Lower leg skin (tissue), 4 donors: Measurements from ENCODE around the gene SUCLA2. TPM values are rescaled to one million over a fixed set of nuclear protein-coding genes. Genes with fewer than 3 reads are reported as not detected.

Experiments used
- DNase-seq, 2 donors: peaks; one replicate each; pipeline ENCODE4 v3.0.0-alpha.2; 2019; ENCODE audit warnings: low spot score in 2 of 2
- H3K4me3 ChIP-seq: fragments of 200-600 bp; sonication (generic); 2 replicates; pipeline ENCODE4 v1.5.1; 2017; ENCODE audit warnings: mild to moderate bottlenecking, low read depth; ENCODE audit not compliant: poor library complexity, severe bottlenecking
- CTCF ChIP-seq, 3 donors: fragments of 450-650 bp; IDR thresholded peaks; one replicate each; pipeline ENCODE4 v1.5.1; 2016; ENCODE audit warnings: antibody characterized with exemption in 3 of 3, mild to moderate bottlenecking in 3 of 3, moderate library complexity in 2 of 3
- POLR2A ChIP-seq, 2 donors: fragments of 450-650 bp; IDR thresholded peaks; one replicate each; pipeline ENCODE4 v1.6.1; 2016 to 2017; ENCODE audit warnings: antibody characterized with exemption in 2 of 2, mild to moderate bottlenecking in 1 of 2, moderate library complexity in 1 of 2
- WGBS, 2 donors: methylation state at CpG; one replicate each; pipeline ENCODE4 v1.1.5; 2018; 5-methylcytosine and 5-hydroxymethylcytosine counted together
- intact Hi-C: fragments of 100-400 bp; cut with DNase I; formaldehyde crosslinking; loops from one replicate; pipeline ENCODE4 v1.15.0; 2023; ENCODE audit warnings: low total_unique reads
- total RNA-seq, 4 donors: library from RNA; depleted of rRNA; stranded (reverse); fragments of >200 nt; gene quantifications; one replicate each; pipeline ENCODE4 v1.1.0, GENCODE V29; 2016

SUCLA2 gene
- total RNA-seq, 4 donors from 2014 or later: 27.4 to 39.3 (median 35.4) TPM

GRCh38 chr13:48019796-48020195 is 18.7 kb upstream of the SUCLA2 start:
- DNase-seq: no peak
- H3K4me3 ChIP-seq: no peak overlapping the region
- TF ChIP-seq CTCF (IDR thresholded peaks at IDR 0.05): no peak
- TF ChIP-seq POLR2A (IDR thresholded peaks at IDR 0.05): no peak
- 93 to 97% methylated on average over 1 of the region's 1 CpG for WGBS, 2 donors
- intact Hi-C loops: no loop called here

- WGBS, 2 donors: 96 to 99% methylated on average over 2 of the region's 2 CpGs
- no peak for DNase-seq
- intact Hi-C loops: no loop called here
- H3K4me3 ChIP-seq: no peak overlapping the region
- TF ChIP-seq POLR2A (IDR thresholded peaks at IDR 0.05): no peak
- no peak for TF ChIP-seq CTCF (IDR thresholded peaks at IDR 0.05)
These were observed 17.6 kb upstream of the SUCLA2 start for GRCh38 chr13:48018637-48019036.

GRCh38 chr13:48014359-48014758 is 13.3 kb upstream of the SUCLA2 start:
- intact Hi-C loops: no loop called here
- TF ChIP-seq CTCF (IDR thresholded peaks at IDR 0.05) (no peak), POLR2A (IDR thresholded peaks at IDR 0.05) (no peak)
- WGBS, 2 donors: 75 to 80% methylated on average over 2 of the region's 2 CpGs
- no peak for DNase-seq
- H3K4me3 ChIP-seq: no peak overlapping the region

- 100% methylated on average over 1 of the region's 1 CpG for WGBS, 2 donors
- intact Hi-C loops: no loop called here
- no peak for DNase-seq
- no peak overlapping the region for H3K4me3 ChIP-seq
- no peak for TF ChIP-seq CTCF (IDR thresholded peaks at IDR 0.05)
- no peak for TF ChIP-seq POLR2A (IDR thresholded peaks at IDR 0.05)
These were observed 11.6 kb upstream of the SUCLA2 start for GRCh38 chr13:48012668-48013067.

- no peak overlapping the region for H3K4me3 ChIP-seq
- TF ChIP-seq POLR2A (IDR thresholded peaks at IDR 0.05) (no peak), CTCF (IDR thresholded peaks at IDR 0.05) (no peak)
- WGBS, 2 donors: 73 to 92% methylated on average over 3 to 4 of the region's 4 CpGs
- intact Hi-C loops: no loop called here
- DNase-seq: no peak
These were observed 9.6 kb upstream of the SUCLA2 start for GRCh38 chr13:48010698-48011097.

- intact Hi-C loops: no loop called here
- H3K4me3 ChIP-seq: no peak overlapping the region
- no peak for DNase-seq
- no peak for TF ChIP-seq CTCF (IDR thresholded peaks at IDR 0.05)
- no peak for TF ChIP-seq POLR2A (IDR thresholded peaks at IDR 0.05)
- WGBS, 2 donors: 25% methylated on average over 1 of the region's 1 CpG
These were observed 8.2 kb upstream of the SUCLA2 start for GRCh38 chr13:48009284-48009683.
